ENCODE results near the gene METTL16. TPM values are rescaled to one million over a fixed set of nuclear protein-coding genes. Genes with fewer than 3 reads are reported as not detected.
"Not testable (repeated sequence)": the region's sequence is repeated elsewhere in the genome, so short reads cannot be mapped to it uniquely, and the experiment has no call there.

Gene METTL16, protein sequence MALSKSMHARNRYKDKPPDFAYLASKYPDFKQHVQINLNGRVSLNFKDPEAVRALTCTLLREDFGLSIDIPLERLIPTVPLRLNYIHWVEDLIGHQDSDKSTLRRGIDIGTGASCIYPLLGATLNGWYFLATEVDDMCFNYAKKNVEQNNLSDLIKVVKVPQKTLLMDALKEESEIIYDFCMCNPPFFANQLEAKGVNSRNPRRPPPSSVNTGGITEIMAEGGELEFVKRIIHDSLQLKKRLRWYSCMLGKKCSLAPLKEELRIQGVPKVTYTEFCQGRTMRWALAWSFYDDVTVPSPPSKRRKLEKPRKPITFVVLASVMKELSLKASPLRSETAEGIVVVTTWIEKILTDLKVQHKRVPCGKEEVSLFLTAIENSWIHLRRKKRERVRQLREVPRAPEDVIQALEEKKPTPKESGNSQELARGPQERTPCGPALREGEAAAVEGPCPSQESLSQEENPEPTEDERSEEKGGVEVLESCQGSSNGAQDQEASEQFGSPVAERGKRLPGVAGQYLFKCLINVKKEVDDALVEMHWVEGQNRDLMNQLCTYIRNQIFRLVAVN
- 21.3 and 47.7 TPM in 2 replicates for total RNA-seq (2014; rRNA removed; shearing (Covaris generic); ENCODE audit: low replicate concordance)

DNA sequence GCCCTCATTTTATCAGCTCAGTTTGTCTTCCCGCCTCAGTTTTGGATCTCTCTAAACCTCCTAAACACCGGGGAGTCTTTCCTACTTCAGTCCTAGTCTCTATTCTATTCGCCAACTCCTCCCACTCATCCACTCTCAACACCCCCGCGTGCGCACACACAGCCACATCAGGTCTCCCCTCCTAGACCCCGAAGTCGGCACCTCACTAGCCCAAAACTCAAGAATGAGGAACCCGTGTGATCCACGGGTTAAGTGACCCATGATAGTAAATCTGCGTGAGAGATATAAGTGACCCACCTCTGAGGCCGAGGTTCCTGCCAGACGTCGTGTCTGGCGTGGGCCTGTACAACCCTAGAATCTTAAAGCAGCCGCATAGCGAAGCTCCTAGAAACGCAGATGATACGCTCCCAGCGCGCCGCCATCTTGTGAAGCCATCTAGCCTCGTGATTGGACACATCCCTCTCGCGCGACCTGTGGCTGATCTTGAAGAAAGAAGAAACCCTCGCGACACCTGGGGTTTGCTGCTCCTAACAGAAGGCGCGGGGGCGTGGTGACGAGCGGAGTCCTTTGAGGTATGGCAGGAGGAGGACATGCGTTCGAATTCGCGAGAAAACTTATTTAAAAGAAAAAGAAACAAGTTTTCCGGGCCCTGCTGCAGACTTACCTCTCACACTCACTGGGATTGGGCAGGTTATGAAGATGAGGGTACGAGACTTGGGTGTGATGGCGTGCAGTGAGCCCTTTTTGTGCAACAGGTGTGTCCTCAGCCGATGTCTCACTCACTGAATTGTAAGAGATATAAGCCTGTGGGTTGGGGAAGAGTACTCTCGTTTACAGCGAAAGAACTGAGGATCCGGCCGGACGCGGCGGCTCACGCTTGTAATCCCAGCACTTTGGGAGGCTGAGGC, at the start of gene METTL16:
Gene METTL16 (minus strand): TSS at position 427 of the 908 bp plus-strand sequence. CDS start 9,557 bp downstream, outside the sequence.
- no peaks in the 10 kb centered on the region for H3K9me3 ChIP-seq
- peak; percentile 95 for DNase-seq
- no peaks in the 10 kb centered on the region for H3K36me3 ChIP-seq
- H3K4me3 ChIP-seq = peak within 1 kb of the TSS; percentile 89
- H3K27me3 ChIP-seq = no peaks in the 10 kb centered on the region

- Histone ChIP-seq H3K27me3 (no peaks in the 10 kb centered on the region), H3K9me3 (no peaks in the 10 kb centered on the region), H3K36me3 (no peaks in the 10 kb centered on the region), H3K4me3 (no peak overlapping the region)
- no peak for DNase-seq
Observed at GRCh38 chr17:2560658-2561057, 49.0 kb upstream of the METTL16 start.

DNA sequence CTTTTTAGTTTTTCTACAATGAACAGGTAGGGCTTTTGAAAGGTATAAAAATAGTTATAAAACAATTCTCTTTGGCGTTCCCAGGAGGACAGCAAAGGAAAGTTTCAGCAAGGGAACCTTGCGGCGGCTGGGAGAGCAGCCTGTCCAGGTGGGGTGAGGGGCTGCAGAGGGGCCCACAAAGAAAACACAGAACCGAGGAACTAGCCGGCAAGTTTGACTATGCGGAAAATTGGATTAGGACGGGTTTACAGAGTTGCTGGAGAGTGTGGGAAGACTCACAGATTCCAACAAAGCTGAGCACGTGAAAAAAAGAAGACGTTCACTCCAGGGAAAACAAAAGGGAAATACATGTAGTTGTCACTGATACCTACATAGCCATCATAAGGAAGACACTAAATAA, 40.2 kb upstream of the METTL16 start:
- H3K9me3 ChIP-seq = no peaks in the 10 kb centered on the region
- no peak overlapping the region for H3K4me3 ChIP-seq
- no peaks in the 10 kb centered on the region for H3K36me3 ChIP-seq
- H3K27me3 ChIP-seq = no peaks in the 10 kb centered on the region
- no peak for DNase-seq

DNA sequence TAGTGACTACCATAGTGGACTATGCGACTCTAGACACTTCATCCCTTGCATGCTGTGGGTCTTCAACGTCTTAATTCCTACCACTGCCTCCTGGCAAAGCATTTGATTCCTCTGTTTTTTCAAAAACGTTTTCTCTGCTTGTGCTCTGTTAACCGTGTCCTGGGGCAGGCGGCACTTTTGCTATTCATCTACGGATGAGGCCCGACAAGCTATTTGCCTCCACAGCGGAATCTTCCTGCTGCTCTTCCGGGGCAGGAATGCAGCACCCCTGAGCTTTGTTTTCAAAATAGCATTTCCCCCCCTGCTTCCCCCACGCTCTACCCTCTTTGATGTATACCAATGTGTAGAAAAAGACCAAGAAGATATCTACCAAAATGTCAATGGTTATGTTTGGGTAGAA, 39.8 kb upstream of the METTL16 start:
- no peaks in the 10 kb centered on the region for H3K27me3 ChIP-seq
- no peak for DNase-seq
- H3K4me3 ChIP-seq = no peak overlapping the region
- H3K36me3 ChIP-seq = no peaks in the 10 kb centered on the region
- H3K9me3 ChIP-seq = no peaks in the 10 kb centered on the region

DNA sequence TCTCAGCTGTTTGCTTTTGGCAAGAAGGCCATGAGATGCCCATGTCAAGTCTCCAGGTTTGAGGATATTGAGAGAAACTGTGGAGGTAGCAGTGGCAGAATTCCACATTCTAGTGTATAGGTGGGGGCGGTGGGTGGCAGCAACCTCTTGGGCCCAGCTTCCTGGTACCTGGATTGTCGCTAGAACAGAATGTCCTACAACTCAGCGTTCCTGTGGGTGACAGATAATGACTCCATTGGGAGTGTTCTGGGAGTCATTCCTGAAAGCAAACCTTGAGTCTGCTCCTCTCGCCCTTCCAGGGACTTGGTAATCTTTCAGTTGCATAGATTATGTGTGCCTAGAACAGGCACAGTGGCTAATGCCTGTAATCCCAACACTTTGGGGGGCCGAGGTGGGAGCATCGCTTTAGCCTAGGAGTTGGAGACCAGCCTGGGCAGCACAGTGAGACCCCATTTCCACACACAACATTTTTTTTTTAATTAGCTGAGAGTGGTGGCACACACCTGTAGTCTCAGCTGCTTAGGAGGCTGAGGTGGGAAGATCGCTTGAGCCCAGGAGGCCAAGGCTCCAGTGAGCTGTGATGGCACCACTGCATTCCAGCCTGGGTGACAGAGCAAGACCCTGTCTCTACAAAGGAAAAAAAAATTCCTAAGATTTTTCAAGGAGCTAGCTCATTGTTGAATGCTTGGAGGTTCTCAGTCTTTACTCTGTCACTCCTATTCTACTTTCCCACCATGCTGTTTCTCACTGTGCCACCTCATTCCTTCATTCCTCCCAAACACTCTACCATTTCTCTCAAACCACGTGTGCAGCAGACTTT, 37.9 kb upstream of the METTL16 start:
- H3K27me3 ChIP-seq = no peaks in the 10 kb centered on the region

DNA sequence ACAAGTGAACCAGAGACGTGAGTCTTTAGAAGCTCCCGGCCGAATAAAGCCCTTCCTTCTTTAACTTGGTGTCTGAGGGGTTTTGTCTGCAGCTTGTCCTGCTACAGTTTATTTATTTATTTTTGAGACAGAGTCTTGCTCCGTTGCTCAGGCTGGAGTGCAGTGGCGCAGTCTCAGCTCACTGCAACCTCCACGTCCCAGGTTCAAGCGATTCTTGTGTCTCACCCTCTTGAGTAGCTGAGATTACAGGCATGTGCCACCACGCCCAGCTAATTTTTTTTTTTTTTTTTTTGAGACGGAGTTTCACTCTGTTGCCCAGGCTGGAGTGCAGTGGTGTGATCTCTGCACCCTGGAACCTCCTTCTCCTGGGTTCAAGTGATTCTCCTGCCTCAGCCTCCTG, 36.3 kb upstream of the METTL16 start:
- H3K36me3 ChIP-seq, DNase-seq, H3K27me3 ChIP-seq, H3K4me3 ChIP-seq, H3K9me3 ChIP-seq: not testable (repeated sequence)

More for the DNA sequence above, 37.9 kb upstream of the METTL16 start:
- H3K4me3 ChIP-seq = no peak overlapping the region
- no peak for DNase-seq
- no peaks in the 10 kb centered on the region for H3K36me3 ChIP-seq
- no peaks in the 10 kb centered on the region for H3K9me3 ChIP-seq

GRCh38 chr17:2547176-2547575, 35.5 kb upstream of the METTL16 start:
- Histone ChIP-seq H3K27me3 (no peaks in the 10 kb centered on the region), H3K36me3 (no peaks in the 10 kb centered on the region), H3K4me3 (no peak overlapping the region), H3K9me3 (no peaks in the 10 kb centered on the region)
- DNase-seq = no peak

DNA sequence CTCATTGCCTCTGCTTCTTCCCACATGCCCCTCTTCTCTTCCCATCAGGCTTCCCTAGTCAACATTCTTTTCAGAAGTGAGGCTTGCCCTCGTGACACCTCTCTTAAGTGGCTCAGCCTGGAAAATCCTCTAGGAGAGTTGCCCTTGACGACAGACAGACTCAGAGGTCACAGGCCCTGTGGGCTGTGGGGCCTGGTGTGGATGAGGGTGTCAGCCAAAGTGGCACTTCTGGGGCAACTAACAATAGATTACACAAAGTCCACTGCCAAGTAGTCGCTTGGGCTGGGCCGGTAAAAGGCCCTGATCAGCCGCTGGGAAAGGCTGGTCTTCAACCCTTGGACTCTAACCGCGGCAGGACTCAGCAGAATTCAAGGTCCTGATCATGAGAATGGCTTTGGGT, 33.7 kb upstream of the METTL16 start:
- DNase-seq = no peak
- Histone ChIP-seq H3K4me3 (no peak overlapping the region), H3K27me3 (no peaks in the 10 kb centered on the region), H3K36me3 (no peaks in the 10 kb centered on the region), H3K9me3 (no peaks in the 10 kb centered on the region)

- Histone ChIP-seq H3K36me3 (no peaks in the 10 kb centered on the region), H3K27me3 (no peaks in the 10 kb centered on the region), H3K9me3 (no peaks in the 10 kb centered on the region), H3K4me3 (no peak overlapping the region)
- no peak for DNase-seq
Observed at GRCh38 chr17:2542456-2542855, 30.8 kb upstream of the METTL16 start.

DNA sequence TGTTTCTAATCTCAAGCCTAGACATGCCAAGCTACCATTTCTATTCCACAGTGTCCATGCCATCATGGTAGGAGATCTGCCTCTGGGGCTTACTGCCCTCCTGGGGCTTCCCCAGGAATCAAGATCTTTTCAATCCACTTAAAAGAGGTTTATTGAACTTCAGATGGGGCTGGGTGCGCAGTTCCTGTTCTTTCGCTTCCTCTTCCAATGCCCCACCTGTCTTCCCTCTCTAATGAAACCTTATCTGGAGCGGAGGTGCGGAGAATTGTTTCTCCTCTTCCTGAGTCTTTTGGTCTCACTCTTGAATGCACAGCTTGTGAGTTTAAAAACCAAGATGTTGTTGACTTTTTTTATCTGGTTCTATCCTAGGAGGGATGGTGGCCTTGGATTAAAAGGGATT, 30.4 kb upstream of the METTL16 start:
- Histone ChIP-seq H3K4me3 (no peak overlapping the region), H3K9me3 (no peaks in the 10 kb centered on the region), H3K36me3 (no peaks in the 10 kb centered on the region), H3K27me3 (no peaks in the 10 kb centered on the region)
- DNase-seq = no peak

- not testable (repeated sequence) for H3K4me3 ChIP-seq, H3K27me3 ChIP-seq, H3K9me3 ChIP-seq, H3K36me3 ChIP-seq
- peak; percentile 20 for DNase-seq
Observed at GRCh38 chr17:2537579-2537978, 25.9 kb upstream of the METTL16 start.

- no peaks in the 10 kb centered on the region for H3K9me3 ChIP-seq
- H3K27me3 ChIP-seq = no peaks in the 10 kb centered on the region
- DNase-seq = no peak
- no peak overlapping the region for H3K4me3 ChIP-seq
- H3K36me3 ChIP-seq = no peaks in the 10 kb centered on the region
Observed at GRCh38 chr17:2532146-2532720, 20.5 kb upstream of the METTL16 start.

GRCh38 chr17:2531243-2531954, 19.7 kb upstream of the METTL16 start:
- not testable (repeated sequence) for DNase-seq, H3K27me3 ChIP-seq, H3K4me3 ChIP-seq, H3K9me3 ChIP-seq, H3K36me3 ChIP-seq

GRCh38 chr17:2521775-2522410, 10.2 kb upstream of the METTL16 start:
- DNase-seq, H3K9me3 ChIP-seq, H3K4me3 ChIP-seq, H3K36me3 ChIP-seq, H3K27me3 ChIP-seq: not testable (repeated sequence)

GRCh38 chr17:2521257-2521656, 9.6 kb upstream of the METTL16 start:
- no peak overlapping the region for H3K4me3 ChIP-seq
- H3K9me3 ChIP-seq = no peaks in the 10 kb centered on the region
- H3K27me3 ChIP-seq = no peaks in the 10 kb centered on the region
- DNase-seq = no peak
- H3K36me3 ChIP-seq = no peaks in the 10 kb centered on the region

Measured in MG63 (cell line).